Chondrocyte (in vitro differentiated cells): ENCODE data around the gene BUD13. TPM values are rescaled to one million over a fixed set of nuclear protein-coding genes. Genes with fewer than 3 reads are reported as not detected.

Source experiments
- DNase-seq: peaks from one replicate; pipeline ENCODE4 v3.0.0; 2021; ENCODE audit warnings: mixed read lengths, low spot score
- H3K27ac Mint-ChIP-seq: one replicate; pipeline ENCODE4 v1.8.0; 2021; ENCODE audit warnings: mild to moderate bottlenecking, moderate library complexity, mixed read lengths; ENCODE audit not compliant: unreplicated experiment
- H3K27me3 Mint-ChIP-seq: 2 replicates; pipeline ENCODE4 v1.8.0; 2021; ENCODE audit warnings: low read depth, mixed read lengths
- H3K36me3 Mint-ChIP-seq: 2 replicates; pipeline ENCODE4 v1.8.0; 2021; ENCODE audit warnings: low read depth, mixed read lengths
- H3K4me1 Mint-ChIP-seq: 2 replicates; pipeline ENCODE4 v1.8.0; 2021; ENCODE audit warnings: low read depth, mild to moderate bottlenecking, mixed read lengths
- H3K4me3 Mint-ChIP-seq: one replicate; pipeline ENCODE4 v1.8.0; 2021; ENCODE audit warnings: mild to moderate bottlenecking, moderate library complexity, mixed read lengths; ENCODE audit not compliant: unreplicated experiment
- H3K9me3 Mint-ChIP-seq: 2 replicates; pipeline ENCODE4 v1.8.0; 2021; ENCODE audit warnings: low read depth, mixed read lengths
- CTCF ChIP-seq: fragments of 200-600 bp; sonication (generic); IDR thresholded peaks from 2 replicates; pipeline ENCODE4 v1.5.0; 2021; ENCODE audit warnings: antibody characterized with exemption, mild to moderate bottlenecking, moderate library complexity
- total RNA-seq: library from RNA; stranded (reverse); gene quantifications from 3 replicates; pipeline ENCODE4 v1.2.1, GENCODE V29; 2021

The BUD13 gene
- total RNA-seq, 1 donor from 2014 or later = 9.6 TPM

GRCh38 chr11:116703421-116703820 is 69.4 kb downstream of the BUD13 start:
- H3K36me3 Mint-ChIP-seq = no peaks in the 10 kb centered on the region
- no peaks in the 10 kb centered on the region for H3K4me1 Mint-ChIP-seq
- H3K4me3 Mint-ChIP-seq = no peak overlapping the region
- no peak for DNase-seq
- H3K27me3 Mint-ChIP-seq = peaks cover 10% of the 10 kb centered on the region
- no peak overlapping the region for H3K27ac Mint-ChIP-seq
- H3K9me3 Mint-ChIP-seq = no peaks in the 10 kb centered on the region
- TF ChIP-seq CTCF = no peak

GRCh38 chr11:116702772-116703385 is 69.9 kb downstream of the BUD13 start:
- Mint-ChIP-seq H3K27me3 (peaks cover 11% of the 10 kb centered on the region), H3K4me1 (no peaks in the 10 kb centered on the region), H3K27ac (no peak overlapping the region), H3K4me3 (no peak overlapping the region), H3K36me3 (no peaks in the 10 kb centered on the region), H3K9me3 (no peaks in the 10 kb centered on the region)
- TF ChIP-seq CTCF = no peak
- no peak for DNase-seq

- Mint-ChIP-seq H3K36me3 (no peaks in the 10 kb centered on the region), H3K4me1 (no peaks in the 10 kb centered on the region), H3K4me3 (no peak overlapping the region), H3K27me3 (peaks cover 11% of the 10 kb centered on the region), H3K27ac (no peak overlapping the region), H3K9me3 (no peaks in the 10 kb centered on the region)
- TF ChIP-seq CTCF = no peak
- no peak for DNase-seq
These were observed 70.9 kb downstream of the BUD13 start for GRCh38 chr11:116701876-116702275.

- no peak overlapping the region for H3K4me3 Mint-ChIP-seq
- peak; percentile 69 for DNase-seq
- no peaks in the 10 kb centered on the region for H3K4me1 Mint-ChIP-seq
- H3K9me3 Mint-ChIP-seq = no peaks in the 10 kb centered on the region
- TF ChIP-seq CTCF = no peak
- H3K36me3 Mint-ChIP-seq = no peaks in the 10 kb centered on the region
- H3K27me3 Mint-ChIP-seq = peaks cover 11% of the 10 kb centered on the region
- no peak overlapping the region for H3K27ac Mint-ChIP-seq
These were observed 71.4 kb downstream of the BUD13 start for GRCh38 chr11:116701297-116701801.

- Mint-ChIP-seq H3K4me1 (no peaks in the 10 kb centered on the region), H3K4me3 (no peak overlapping the region), H3K27ac (no peak overlapping the region), H3K36me3 (no peaks in the 10 kb centered on the region), H3K27me3 (peaks cover 11% of the 10 kb centered on the region), H3K9me3 (no peaks in the 10 kb centered on the region)
- DNase-seq = peak; percentile 39
- no peak for TF ChIP-seq CTCF
These were observed 72.1 kb downstream of the BUD13 start for GRCh38 chr11:116700586-116701220.

Other genes starting within 250 kb of the BUD13 start
- gene ZPR1, start 15.0 kb upstream of the BUD13 start, total RNA-seq = 28.5 to 40.0 TPM (median 38.8 TPM) in 3 replicates
- not detected in 3 replicates for gene APOA5, start 18.9 kb upstream of the BUD13 start, total RNA-seq
- not detected in 3 replicates for gene APOA4, start 50.3 kb upstream of the BUD13 start, total RNA-seq
- gene APOC3, start 56.9 kb upstream of the BUD13 start, total RNA-seq = not detected in 3 replicates
- not detected in 3 replicates for gene APOA1, start 64.6 kb upstream of the BUD13 start, total RNA-seq